Measurements from ENCODE around the gene SULT1B1.
"Not testable (repeated sequence)": the region's sequence is repeated elsewhere in the genome, so short reads cannot be mapped to it uniquely, and the experiment has no call there.

The SULT1B1 gene

DNA sequence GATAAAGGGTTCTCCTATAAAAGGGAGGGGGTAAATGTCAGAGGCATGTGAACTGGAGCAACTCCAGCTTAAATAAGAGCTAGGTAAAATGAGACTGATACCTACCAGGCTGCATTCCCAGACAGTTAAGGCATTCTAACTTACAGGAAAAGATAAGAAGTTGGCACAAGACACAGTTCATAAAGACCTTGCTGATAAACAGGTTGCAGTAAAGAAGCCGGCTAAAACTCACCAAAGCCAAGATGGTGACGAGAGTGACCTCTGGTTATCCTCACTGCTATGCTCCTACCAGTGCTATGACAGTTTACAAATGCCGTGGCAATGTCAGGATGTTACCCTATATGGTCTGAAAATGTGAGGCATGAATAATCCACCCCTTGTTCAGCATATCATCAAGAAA, 13.1 kb upstream of the SULT1B1 start:
- TF ChIP-seq, protein P1, sequence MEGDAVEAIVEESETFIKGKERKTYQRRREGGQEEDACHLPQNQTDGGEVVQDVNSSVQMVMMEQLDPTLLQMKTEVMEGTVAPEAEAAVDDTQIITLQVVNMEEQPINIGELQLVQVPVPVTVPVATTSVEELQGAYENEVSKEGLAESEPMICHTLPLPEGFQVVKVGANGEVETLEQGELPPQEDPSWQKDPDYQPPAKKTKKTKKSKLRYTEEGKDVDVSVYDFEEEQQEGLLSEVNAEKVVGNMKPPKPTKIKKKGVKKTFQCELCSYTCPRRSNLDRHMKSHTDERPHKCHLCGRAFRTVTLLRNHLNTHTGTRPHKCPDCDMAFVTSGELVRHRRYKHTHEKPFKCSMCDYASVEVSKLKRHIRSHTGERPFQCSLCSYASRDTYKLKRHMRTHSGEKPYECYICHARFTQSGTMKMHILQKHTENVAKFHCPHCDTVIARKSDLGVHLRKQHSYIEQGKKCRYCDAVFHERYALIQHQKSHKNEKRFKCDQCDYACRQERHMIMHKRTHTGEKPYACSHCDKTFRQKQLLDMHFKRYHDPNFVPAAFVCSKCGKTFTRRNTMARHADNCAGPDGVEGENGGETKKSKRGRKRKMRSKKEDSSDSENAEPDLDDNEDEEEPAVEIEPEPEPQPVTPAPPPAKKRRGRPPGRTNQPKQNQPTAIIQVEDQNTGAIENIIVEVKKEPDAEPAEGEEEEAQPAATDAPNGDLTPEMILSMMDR (IDR thresholded peaks at IDR 0.05; ENCODE audit: low read depth, low read length), result no peak
- H3K9ac ChIP-seq (ENCODE audit: low read length), result no peak overlapping the region
- H3K79me2 ChIP-seq (ENCODE audit: low read length), result no peaks in the 10 kb centered on the region
- H3K4me3 ChIP-seq (ENCODE audit: low read length), result no peak overlapping the region
- no peaks in the 10 kb centered on the region for H3K27me3 ChIP-seq (ENCODE audit: low read depth, low read length)
- no peak overlapping the region for H2AFZ ChIP-seq (ENCODE audit: low read depth, low read length)
- no peak overlapping the region for H3K27ac ChIP-seq (ENCODE audit: low read length)
- H4K20me1 ChIP-seq (ENCODE audit: insufficient read depth, low read length), result no peaks in the 10 kb centered on the region
- H3K36me3 ChIP-seq (replicated peaks; ENCODE audit: low read depth, low read length), result no peaks in the 10 kb centered on the region
- no peaks in the 10 kb centered on the region for H3K9me3 ChIP-seq (ENCODE audit: insufficient read depth, low read length)
- H3K4me1 ChIP-seq (ENCODE audit: low read length), result no peaks in the 10 kb centered on the region
- H3K4me2 ChIP-seq (ENCODE audit: low read length), result no peak overlapping the region

DNA sequence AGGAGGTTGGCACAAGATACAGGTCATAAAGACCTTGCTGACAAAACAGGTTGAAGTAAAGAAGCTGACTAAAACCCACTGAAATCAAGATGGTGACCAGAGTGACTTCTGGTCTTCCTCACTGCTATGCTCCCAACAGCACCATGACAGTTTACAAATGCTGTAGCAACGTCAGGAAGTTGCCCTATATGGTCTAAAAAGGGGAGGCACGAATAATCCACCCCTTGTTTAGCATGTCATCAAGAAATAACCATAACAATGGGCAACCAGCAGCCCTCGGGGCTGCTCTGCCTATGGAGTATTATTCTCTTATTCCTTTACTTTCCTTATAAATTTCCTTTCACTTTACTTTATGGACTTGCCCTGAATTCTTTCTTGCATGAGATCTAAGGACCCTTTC, 8.1 kb upstream of the SULT1B1 start:
- not testable (repeated sequence) for H3K9ac ChIP-seq (ENCODE audit: low read length); H3K4me2 ChIP-seq (ENCODE audit: low read length); H3K79me2 ChIP-seq (ENCODE audit: low read length); H3K4me1 ChIP-seq (ENCODE audit: low read length); H3K27me3 ChIP-seq (ENCODE audit: low read depth, low read length); H3K4me3 ChIP-seq (ENCODE audit: low read length); H3K27ac ChIP-seq (ENCODE audit: low read length); H3K9me3 ChIP-seq (ENCODE audit: insufficient read depth, low read length); H3K36me3 ChIP-seq (replicated peaks; ENCODE audit: low read depth, low read length); H4K20me1 ChIP-seq (ENCODE audit: insufficient read depth, low read length); H2AFZ ChIP-seq (ENCODE audit: low read depth, low read length)

DNA sequence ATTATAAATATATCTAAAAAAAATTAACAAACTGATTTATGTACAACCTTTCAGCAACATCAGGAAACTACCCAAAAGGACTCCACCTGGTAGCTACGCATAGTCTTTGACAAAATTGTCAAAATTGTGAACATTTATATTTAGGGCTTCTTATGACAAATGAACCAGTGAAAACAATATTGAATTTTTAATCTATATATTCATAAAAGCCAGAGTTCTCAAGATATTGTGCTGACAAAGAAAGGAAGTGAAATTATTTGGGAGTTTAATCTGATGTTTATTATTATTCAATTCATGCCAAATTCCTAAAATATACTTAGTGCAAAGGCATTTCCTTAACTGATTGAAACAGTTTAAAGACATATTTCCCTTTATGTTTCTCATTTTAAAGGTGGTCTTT, 5.3 kb upstream of the SULT1B1 start:
- Histone ChIP-seq H2AFZ (ENCODE audit: low read depth, low read length) (no peak overlapping the region), H3K4me3 (ENCODE audit: low read length) (no peak overlapping the region), H3K9me3 (ENCODE audit: insufficient read depth, low read length) (no peaks in the 10 kb centered on the region), H3K9ac (ENCODE audit: low read length) (no peak overlapping the region), H3K27me3 (ENCODE audit: low read depth, low read length) (no peaks in the 10 kb centered on the region), H3K79me2 (ENCODE audit: low read length) (no peaks in the 10 kb centered on the region), H3K4me2 (ENCODE audit: low read length) (no peak overlapping the region), H4K20me1 (ENCODE audit: insufficient read depth, low read length) (no peaks in the 10 kb centered on the region), H3K4me1 (ENCODE audit: low read length) (peaks cover 5% of the 10 kb centered on the region), H3K27ac (ENCODE audit: low read length) (no peak overlapping the region), H3K36me3 (replicated peaks; ENCODE audit: low read depth, low read length) (no peaks in the 10 kb centered on the region)
- TF ChIP-seq, protein P1 (IDR thresholded peaks at IDR 0.05; ENCODE audit: low read depth, low read length), result no peak
- no peak for TF ChIP-seq EZH2phosphoT487 (IDR thresholded peaks at IDR 0.05; ENCODE audit: low read depth)

DNA sequence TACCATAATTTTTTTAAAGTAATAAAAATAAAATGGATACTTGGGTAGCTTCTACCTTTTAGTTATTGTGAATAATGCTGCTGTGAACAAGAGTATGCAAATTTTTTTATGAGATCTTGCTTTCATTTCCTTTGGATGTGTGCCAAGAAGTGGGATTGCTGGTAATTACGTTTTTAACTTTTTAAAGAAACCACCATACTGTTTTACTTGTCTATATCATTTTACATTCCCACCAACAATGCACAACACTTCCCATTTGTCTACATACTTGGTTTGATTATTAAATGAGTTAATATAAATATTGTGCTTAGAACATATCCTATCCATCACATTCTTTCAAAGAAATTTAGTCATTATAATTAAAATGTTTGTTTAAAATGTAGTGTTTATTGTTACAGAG, 3.9 kb upstream of the SULT1B1 start:
- Histone ChIP-seq H3K9me3 (ENCODE audit: insufficient read depth, low read length) (no peaks in the 10 kb centered on the region), H3K27me3 (ENCODE audit: low read depth, low read length) (no peaks in the 10 kb centered on the region), H3K4me2 (ENCODE audit: low read length) (no peak overlapping the region), H2AFZ (ENCODE audit: low read depth, low read length) (no peak overlapping the region), H3K27ac (ENCODE audit: low read length) (no peak overlapping the region), H3K9ac (ENCODE audit: low read length) (no peak overlapping the region), H3K4me3 (ENCODE audit: low read length) (no peak overlapping the region), H3K4me1 (ENCODE audit: low read length) (peaks cover 5% of the 10 kb centered on the region), H4K20me1 (ENCODE audit: insufficient read depth, low read length) (no peaks in the 10 kb centered on the region), H3K79me2 (ENCODE audit: low read length) (no peaks in the 10 kb centered on the region), H3K36me3 (replicated peaks; ENCODE audit: low read depth, low read length) (no peaks in the 10 kb centered on the region)
- no peak for TF ChIP-seq EZH2phosphoT487 (IDR thresholded peaks at IDR 0.05; ENCODE audit: low read depth)
- TF ChIP-seq, protein P1 (IDR thresholded peaks at IDR 0.05; ENCODE audit: low read depth, low read length), result no peak

DNA sequence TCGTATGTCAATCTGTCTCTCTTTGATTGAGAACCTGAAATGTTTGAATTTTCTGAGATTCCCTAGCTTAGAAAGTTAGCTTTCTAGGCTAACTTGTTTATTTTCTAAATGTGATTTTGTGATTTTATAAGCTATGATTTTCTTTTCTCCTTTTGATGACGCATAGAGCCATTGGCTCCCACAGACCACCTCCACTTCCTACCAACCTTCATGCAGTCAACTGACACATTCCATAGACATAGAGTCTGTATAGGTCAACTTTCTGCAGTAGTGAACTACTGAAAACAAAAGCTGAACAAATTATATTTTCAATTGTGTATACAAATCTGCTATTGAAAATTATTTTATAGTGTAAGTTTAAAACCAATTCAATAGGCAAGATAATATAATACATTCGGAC, 2.8 kb upstream of the SULT1B1 start:
- peaks cover 5% of the 10 kb centered on the region for H3K4me1 ChIP-seq (ENCODE audit: low read length)
- no peaks in the 10 kb centered on the region for H4K20me1 ChIP-seq (ENCODE audit: insufficient read depth, low read length)
- H3K27ac ChIP-seq (ENCODE audit: low read length), result no peak overlapping the region
- H3K4me2 ChIP-seq (ENCODE audit: low read length), result no peak overlapping the region
- H3K9me3 ChIP-seq (ENCODE audit: insufficient read depth, low read length), result no peaks in the 10 kb centered on the region
- TF ChIP-seq, protein P1 (IDR thresholded peaks at IDR 0.05; ENCODE audit: low read depth, low read length), result no peak
- no peak for TF ChIP-seq EZH2phosphoT487 (IDR thresholded peaks at IDR 0.05; ENCODE audit: low read depth)
- H3K36me3 ChIP-seq (replicated peaks; ENCODE audit: low read depth, low read length), result no peaks in the 10 kb centered on the region
- no peaks in the 10 kb centered on the region for H3K79me2 ChIP-seq (ENCODE audit: low read length)
- H3K4me3 ChIP-seq (ENCODE audit: low read length), result no peak overlapping the region
- H3K27me3 ChIP-seq (ENCODE audit: low read depth, low read length), result no peaks in the 10 kb centered on the region
- H3K9ac ChIP-seq (ENCODE audit: low read length), result no peak overlapping the region
- no peak overlapping the region for H2AFZ ChIP-seq (ENCODE audit: low read depth, low read length)

Data from OCI-LY3 (cell line).